HUES64 (cell line): ENCODE data around the gene POP7.

Source experiments
- H3K27ac ChIP-seq: 2 replicates; pipeline ENCODE4 v1.7.0; 2013; ENCODE audit warnings: low read depth, low read length, inconsistent platforms
- H3K27me3 ChIP-seq: 2 replicates; pipeline ENCODE4 v1.6.1; 2013; ENCODE audit warnings: mild to moderate bottlenecking, low read length; ENCODE audit not compliant: insufficient read depth
- H3K36me3 ChIP-seq: 2 replicates; pipeline ENCODE4 v1.6.1; 2013; ENCODE audit warnings: mild to moderate bottlenecking, low read length; ENCODE audit not compliant: insufficient read depth
- H3K4me1 ChIP-seq: 2 replicates; pipeline ENCODE4 v1.6.1; 2013; ENCODE audit warnings: mild to moderate bottlenecking, low read length, moderate library complexity; ENCODE audit not compliant: insufficient read depth
- H3K4me3 ChIP-seq: 2 replicates; pipeline ENCODE4 v1.5.1; 2013; ENCODE audit warnings: mild to moderate bottlenecking, low read length, moderate library complexity
- H3K9ac ChIP-seq: 2 replicates; pipeline ENCODE4 v1.6.1; 2013; ENCODE audit warnings: mild to moderate bottlenecking, low read depth, low read length
- H3K9me3 ChIP-seq: 2 replicates; pipeline ENCODE4 v1.6.1; 2013; ENCODE audit warnings: low read depth, low read length; ENCODE audit not compliant: insufficient read depth
- WGBS: fragments of 150-250, 120-280 bp; methylation state at CpG from one replicate; pipeline ENCODE4 v1.1.7; 2013; ENCODE audit warnings: missing lambda C conversion rate; 5-methylcytosine and 5-hydroxymethylcytosine counted together

POP7 gene

DNA sequence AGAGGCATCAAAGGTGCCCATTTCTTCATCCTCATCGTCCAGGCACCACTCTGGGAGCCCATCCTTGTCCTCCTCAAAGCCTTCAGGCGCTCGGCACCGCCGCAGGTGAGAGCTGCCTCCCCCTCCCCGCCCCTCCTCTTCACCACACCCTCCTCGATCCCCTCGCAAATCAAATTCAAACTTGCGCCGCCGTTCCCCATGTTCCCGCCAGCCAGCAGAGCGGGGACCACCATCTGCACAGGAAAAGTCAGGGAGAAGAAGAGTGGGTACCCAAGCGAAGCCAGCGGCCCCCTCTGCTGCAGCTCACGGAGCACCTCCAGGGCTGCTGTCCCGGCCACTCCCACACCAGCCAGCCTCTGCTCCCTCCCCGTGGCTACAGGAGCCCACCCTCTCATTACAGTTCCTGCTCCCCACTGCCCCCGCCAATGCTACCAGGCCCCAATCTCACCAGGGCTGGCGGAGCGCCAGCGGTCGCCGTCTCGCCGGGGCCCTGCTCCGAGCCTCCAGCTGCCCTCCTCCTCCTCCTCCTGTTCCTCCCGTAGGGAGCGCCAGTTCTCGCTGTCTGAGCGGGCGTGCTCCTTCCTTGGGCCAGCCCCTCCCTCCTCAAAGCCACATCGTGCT, 19.6 kb upstream of the POP7 start:
- 91% methylated on average over 33 of the region's 33 CpGs for WGBS
- Histone ChIP-seq H3K27me3 (no peaks in the 10 kb centered on the region), H3K4me3 (no peak overlapping the region), H3K27ac (no peak overlapping the region), H3K9me3 (no peaks in the 10 kb centered on the region), H3K4me1 (peaks cover 4% of the 10 kb centered on the region; the same call in 1 of the 2 replicates), H3K9ac (no peak overlapping the region), H3K36me3 (peaks cover 94% of the 10 kb centered on the region)

GRCh38 chr7:100686822-100687211, 19.1 kb upstream of the POP7 start:
- WGBS: 93% methylated on average over 17 of the region's 17 CpGs
- H3K27me3 ChIP-seq: no peaks in the 10 kb centered on the region
- H3K36me3 ChIP-seq: peaks cover 88% of the 10 kb centered on the region
- H3K27ac ChIP-seq: no peak overlapping the region
- H3K4me1 ChIP-seq: peaks cover 7% of the 10 kb centered on the region; the same call in 1 of the 2 replicates
- H3K9ac ChIP-seq: no peak overlapping the region
- no peaks in the 10 kb centered on the region for H3K9me3 ChIP-seq
- H3K4me3 ChIP-seq: no peak overlapping the region

DNA sequence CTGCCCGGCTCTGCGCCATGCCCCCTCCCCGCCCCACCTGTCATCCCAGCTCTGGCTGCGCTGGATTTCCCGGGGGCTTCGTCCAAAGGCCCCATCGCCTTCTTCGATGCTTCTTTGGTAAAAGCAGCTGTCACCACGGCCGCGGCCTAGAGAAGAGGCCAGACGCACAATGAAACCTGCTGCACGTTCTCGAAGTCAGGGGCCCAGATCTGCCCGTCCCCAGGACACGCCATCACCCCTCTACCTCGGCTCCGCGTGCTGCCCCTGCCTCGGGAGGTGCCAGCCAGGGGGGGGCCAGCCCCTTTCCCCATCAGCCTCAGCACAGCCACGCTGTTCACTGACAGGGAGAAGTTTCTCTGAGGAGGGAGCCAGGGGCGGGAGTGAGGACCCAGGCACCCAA, 18.7 kb upstream of the POP7 start:
- Histone ChIP-seq H3K4me3 (no peak overlapping the region), H3K9ac (no peak overlapping the region), H3K27ac (no peak overlapping the region), H3K27me3 (no peaks in the 10 kb centered on the region), H3K9me3 (no peaks in the 10 kb centered on the region), H3K36me3 (peaks cover 84% of the 10 kb centered on the region), H3K4me1 (peaks cover 11% of the 10 kb centered on the region)
- WGBS: 93% methylated on average over 21 of the region's 22 CpGs

DNA sequence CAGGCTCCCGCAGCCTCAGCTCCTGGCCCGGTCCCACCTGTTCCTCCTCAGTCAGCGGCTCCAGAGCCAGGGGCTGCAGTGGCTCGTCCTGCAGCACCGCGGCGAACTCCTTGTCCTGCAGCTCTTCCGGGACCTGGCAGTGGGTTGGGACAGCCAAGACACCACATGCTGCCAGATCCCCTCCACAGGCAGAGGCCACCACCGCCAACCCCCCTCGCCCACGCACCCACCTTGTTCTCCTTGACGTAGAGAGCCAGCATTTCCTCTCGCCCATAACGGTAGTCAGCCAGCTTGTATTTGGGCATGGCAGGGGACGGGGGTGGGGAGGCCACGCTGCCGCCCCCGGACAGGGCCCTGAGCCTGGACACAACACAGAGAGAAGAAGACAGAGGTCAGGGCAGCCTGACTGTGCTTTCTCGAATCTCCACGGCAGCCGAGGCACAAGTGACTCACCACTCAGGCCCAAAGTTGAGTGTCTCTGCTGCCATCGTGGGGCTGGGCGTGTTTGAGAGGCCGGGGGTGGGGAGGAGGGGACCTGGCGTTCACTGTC, 18.1 kb upstream of the POP7 start:
- H3K4me1 ChIP-seq: peaks cover 17% of the 10 kb centered on the region
- H3K27me3 ChIP-seq: no peaks in the 10 kb centered on the region
- no peak overlapping the region for H3K4me3 ChIP-seq
- WGBS: 94% methylated on average over 25 of the region's 25 CpGs
- no peak overlapping the region for H3K27ac ChIP-seq
- H3K9ac ChIP-seq: no peak overlapping the region
- peaks cover 78% of the 10 kb centered on the region for H3K36me3 ChIP-seq
- no peaks in the 10 kb centered on the region for H3K9me3 ChIP-seq

- Histone ChIP-seq H3K9ac (no peak overlapping the region), H3K36me3 (peaks cover 73% of the 10 kb centered on the region), H3K4me1 (peaks cover 19% of the 10 kb centered on the region), H3K9me3 (no peaks in the 10 kb centered on the region), H3K27me3 (no peaks in the 10 kb centered on the region), H3K4me3 (no peak overlapping the region), H3K27ac (no peak overlapping the region)
- 93% methylated on average over 16 of the region's 16 CpGs for WGBS
Measured at GRCh38 chr7:100688326-100688860, 17.5 kb upstream of the POP7 start.

GRCh38 chr7:100689230-100690135, 16.4 kb upstream of the POP7 start:
- Histone ChIP-seq H3K4me1 (peaks cover 19% of the 10 kb centered on the region), H3K27ac (no peak overlapping the region), H3K9ac (no peak overlapping the region), H3K27me3 (no peaks in the 10 kb centered on the region), H3K9me3 (no peaks in the 10 kb centered on the region), H3K36me3 (peaks cover 62% of the 10 kb centered on the region), H3K4me3 (no peak overlapping the region)
- 93% methylated on average over 18 of the region's 18 CpGs for WGBS

DNA sequence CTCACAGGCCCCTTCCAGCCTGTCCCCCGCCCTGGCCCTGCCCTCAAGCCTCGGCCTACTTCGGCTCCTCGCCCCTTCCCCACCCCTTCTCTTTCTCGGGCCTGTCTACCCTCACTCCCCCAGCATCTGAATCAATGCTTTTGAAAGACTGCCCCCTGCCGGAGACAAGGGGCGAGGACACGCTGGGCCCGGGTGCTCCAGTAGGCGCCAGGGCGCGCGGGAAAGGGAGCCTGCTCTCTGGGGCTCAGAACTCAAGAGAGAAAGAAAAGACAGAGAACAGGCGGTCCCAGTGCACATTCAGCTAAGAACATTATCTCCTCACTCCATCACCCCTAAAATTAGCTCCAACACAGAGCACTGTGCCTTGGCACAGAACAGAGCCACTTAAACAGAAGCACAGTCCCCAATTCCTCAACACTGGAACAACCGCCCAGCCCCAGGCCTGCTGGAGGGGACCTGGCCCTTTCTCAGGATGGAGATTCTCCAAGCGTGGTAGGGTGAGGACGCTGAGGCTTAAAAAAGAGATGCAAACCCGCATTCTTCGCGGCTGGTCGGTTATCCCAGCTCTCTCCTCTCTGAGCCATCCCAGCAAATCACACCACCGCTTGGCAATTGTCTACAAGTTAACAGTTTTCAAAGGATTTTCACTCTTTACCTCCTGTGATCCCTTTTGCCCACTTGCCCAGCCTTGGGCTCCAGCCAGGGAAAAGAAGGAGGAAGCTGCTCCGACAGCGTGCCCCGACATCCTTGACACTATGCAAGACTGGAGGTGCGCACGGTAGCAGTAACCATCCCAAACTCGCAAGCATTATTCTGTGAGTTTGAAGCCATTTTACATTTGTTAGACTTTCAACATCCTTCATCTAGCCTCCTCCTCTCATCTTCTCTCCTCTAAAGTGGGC, 14.0 kb upstream of the POP7 start:
- WGBS: 18% methylated on average over 28 of the region's 28 CpGs
- H3K9ac ChIP-seq: peak overlapping the region; percentile 90; the same call in 1 of the 2 replicates
- H3K36me3 ChIP-seq: peaks cover 38% of the 10 kb centered on the region
- H3K27ac ChIP-seq: no peak overlapping the region; the same call in 1 of the 2 replicates
- H3K4me1 ChIP-seq: peaks cover 19% of the 10 kb centered on the region
- H3K4me3 ChIP-seq: peak overlapping the region; percentile 94
- H3K9me3 ChIP-seq: no peaks in the 10 kb centered on the region
- no peaks in the 10 kb centered on the region for H3K27me3 ChIP-seq

GRCh38 chr7:100692578-100692961, 13.4 kb upstream of the POP7 start:
- Histone ChIP-seq H3K9ac (peak overlapping the region; percentile 90), H3K27ac (no peak overlapping the region), H3K9me3 (no peaks in the 10 kb centered on the region), H3K4me1 (peaks cover 19% of the 10 kb centered on the region), H3K27me3 (no peaks in the 10 kb centered on the region), H3K36me3 (peaks cover 32% of the 10 kb centered on the region), H3K4me3 (peak overlapping the region; percentile 94)
- 53% methylated on average over 6 of the region's 6 CpGs for WGBS

DNA sequence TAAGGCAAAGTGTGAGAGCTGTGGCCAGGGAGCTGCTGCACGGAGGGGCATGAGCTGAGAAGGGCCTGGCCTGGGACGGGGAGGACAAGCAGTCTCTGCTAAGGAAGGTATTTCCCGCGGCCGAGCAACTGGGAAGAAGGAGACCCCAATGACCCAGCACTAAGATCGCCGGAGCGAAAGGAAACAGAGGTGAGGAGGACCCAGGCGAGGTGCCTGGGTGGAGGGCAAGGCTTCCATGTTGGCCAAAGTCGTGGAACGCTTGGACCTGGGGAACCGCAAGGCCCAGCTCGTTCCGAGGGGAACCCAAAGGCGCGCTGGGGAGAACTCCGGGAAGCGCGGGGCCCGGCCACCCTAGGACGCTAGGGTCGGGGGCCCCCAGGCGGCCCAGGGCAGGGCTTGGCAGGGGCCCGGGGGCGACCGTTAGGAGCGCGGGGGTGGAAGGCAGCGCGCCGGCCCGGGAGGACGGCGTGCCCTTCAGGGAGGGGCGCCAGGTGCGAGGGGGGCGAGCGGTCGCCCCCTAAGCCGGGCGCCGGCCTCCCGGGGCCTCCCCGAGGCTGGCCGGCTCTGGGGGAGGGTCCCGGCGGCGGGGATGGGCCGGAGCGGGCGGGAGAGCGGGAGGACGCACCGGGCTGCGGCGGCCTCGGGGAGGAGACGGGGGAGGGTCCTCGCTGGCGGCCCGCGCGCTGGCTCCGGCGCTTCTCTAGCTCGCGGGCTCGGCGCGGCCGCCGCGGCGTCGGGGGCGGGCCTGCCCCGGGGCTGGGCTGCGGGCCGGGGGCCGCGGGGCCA, 12.4 kb upstream of the POP7 start:
- Histone ChIP-seq H3K27ac (peak overlapping the region; percentile 82), H3K36me3 (peaks cover 23% of the 10 kb centered on the region), H3K4me1 (peaks cover 19% of the 10 kb centered on the region), H3K9me3 (no peaks in the 10 kb centered on the region), H3K4me3 (peak overlapping the region; percentile 94), H3K9ac (peak overlapping the region; percentile 90), H3K27me3 (no peaks in the 10 kb centered on the region)
- under 1% methylated on average over 81 of the region's 81 CpGs for WGBS
